Panc1 (cell line): Measurements from ENCODE around the gene AFP. TPM values are rescaled to one million over a fixed set of nuclear protein-coding genes. Genes with fewer than 3 reads are reported as not detected.

Source experiments
- ATAC-seq: fragments of 200-7000 bp; cut with Tn5 transposase; 2 replicates; pipeline ENCODE4 v1.9.1; 2020; ENCODE audit warnings: mild to moderate bottlenecking, moderate library complexity
- BruUV-seq: library from RNA; stranded (reverse); fragments of 400-500 nt; replicated peaks from 2 replicates; lab custom pipeline; 2021; lab: Mats Ljungman, UMichigan
- CTCF ChIA-PET: fragments of 300-600 bp; sonication (Branson Sonifier 250); formaldehyde crosslinking; loops from one replicate; lab custom pipeline; 2022; ENCODE audit warnings: antibody characterized with exemption; lab: Charles Lee
- POLR2A ChIA-PET: fragments of 300-600 bp; sonication (Branson Sonifier 250); formaldehyde crosslinking; loops from one replicate; lab custom pipeline; 2022; ENCODE audit warnings: antibody characterized with exemption; lab: Charles Lee
- DNase-seq: peaks from one replicate; pipeline ENCODE4 v3.0.0-alpha.2; 2010; ENCODE audit warnings: low read depth, low spot score
- H3K27ac ChIP-seq: 2 replicates; pipeline ENCODE4 v1.5.1; 2011; ENCODE audit warnings: mild to moderate bottlenecking, low read length, inconsistent platforms
- H3K27me3 ChIP-seq: fragments of 200-500 bp; sonication (Bioruptor generic); 2 replicates; pipeline ENCODE4 v1.6.0; 2014; ENCODE audit warnings: low read length, inconsistent platforms; ENCODE audit not compliant: control insufficient read depth, insufficient read depth
- H3K36me3 ChIP-seq: fragments of 200-500 bp; sonication (Bioruptor generic); 2 replicates; pipeline ENCODE4 v1.5.1; 2014; ENCODE audit warnings: inconsistent platforms, mild to moderate bottlenecking, low read length, moderate library complexity; ENCODE audit not compliant: control insufficient read depth, insufficient read depth
- H3K4me1 ChIP-seq: 2 replicates; pipeline ENCODE4 v1.5.1; 2011; ENCODE audit warnings: inconsistent platforms, mild to moderate bottlenecking, low read length, moderate library complexity; ENCODE audit not compliant: control insufficient read depth, insufficient read depth
- H3K4me3 ChIP-seq, 2 experiments: 2 replicates each; pipeline ENCODE4 v1.5.1; 2011 to 2012; ENCODE audit warnings: low read depth in 2 of 2, low read length in 2 of 2, mild to moderate bottlenecking in 2 of 2, inconsistent platforms in 1 of 2, moderate library complexity in 1 of 2
- H3K9me3 ChIP-seq: fragments of 200-500 bp; sonication (Bioruptor generic); 2 replicates; pipeline ENCODE4 v1.5.1; 2014; ENCODE audit warnings: low read depth, mild to moderate bottlenecking, inconsistent platforms, low read length, moderate library complexity; ENCODE audit not compliant: control insufficient read depth, insufficient read depth
- POLR2AphosphoS5 ChIP-seq: IDR thresholded peaks from 2 replicates; pipeline ENCODE4 v1.6.1; 2012; ENCODE audit warnings: mild to moderate bottlenecking, low read depth, low read length, moderate library complexity
- SIN3A ChIP-seq: IDR thresholded peaks from 2 replicates; pipeline ENCODE4 v1.6.1; 2012; ENCODE audit warnings: low read depth, mild to moderate bottlenecking, low read length, moderate library complexity, borderline replicate concordance; ENCODE audit not compliant: insufficient read depth
- TCF7L2 ChIP-seq: IDR thresholded peaks from 2 replicates; pipeline ENCODE4 v1.6.1; 2011; ENCODE audit warnings: mild to moderate bottlenecking, low read depth, low read length, inconsistent platforms
- in situ Hi-C: cut with HindIII; loops from 2 replicates; pipeline ENCODE4 v1.10.0; 2016; ENCODE audit warnings: low sequenced_read_pairs, low pct_unique_long_range_greater_than_20kb
- intact Hi-C: fragments of 100-400 bp; cut with micrococcal nuclease; formaldehyde crosslinking; loops from one replicate; pipeline ENCODE4 v1.10.0; 2022; ENCODE audit not compliant: unreplicated experiment
- total RNA-seq: library from RNA; stranded (reverse); gene quantifications from one replicate; pipeline ENCODE4 v1.2.1, GENCODE V29; 2021; ENCODE audit not compliant: unreplicated experiment
- TF ChIP-seq, protein P1 (sequence below): fragments of 450-650 bp; IDR thresholded peaks from 2 replicates; pipeline ENCODE4 v1.5.1; 2017; ENCODE audit warnings: mild to moderate bottlenecking
- TF ChIP-seq, protein P2 (sequence below), 2 experiments: IDR thresholded peaks; 2 replicates each; pipeline ENCODE4 v1.6.1; 2011 to 2012; ENCODE audit warnings: low read depth in 2 of 2, control low read depth in 1 of 2, low read length in 1 of 2, mild to moderate bottlenecking in 1 of 2, moderate library complexity in 1 of 2; ENCODE audit not compliant: insufficient read depth in 1 of 2

Gene AFP
- total RNA-seq, 1 experiment from 2014 or later = 1.3 TPM

DNA sequence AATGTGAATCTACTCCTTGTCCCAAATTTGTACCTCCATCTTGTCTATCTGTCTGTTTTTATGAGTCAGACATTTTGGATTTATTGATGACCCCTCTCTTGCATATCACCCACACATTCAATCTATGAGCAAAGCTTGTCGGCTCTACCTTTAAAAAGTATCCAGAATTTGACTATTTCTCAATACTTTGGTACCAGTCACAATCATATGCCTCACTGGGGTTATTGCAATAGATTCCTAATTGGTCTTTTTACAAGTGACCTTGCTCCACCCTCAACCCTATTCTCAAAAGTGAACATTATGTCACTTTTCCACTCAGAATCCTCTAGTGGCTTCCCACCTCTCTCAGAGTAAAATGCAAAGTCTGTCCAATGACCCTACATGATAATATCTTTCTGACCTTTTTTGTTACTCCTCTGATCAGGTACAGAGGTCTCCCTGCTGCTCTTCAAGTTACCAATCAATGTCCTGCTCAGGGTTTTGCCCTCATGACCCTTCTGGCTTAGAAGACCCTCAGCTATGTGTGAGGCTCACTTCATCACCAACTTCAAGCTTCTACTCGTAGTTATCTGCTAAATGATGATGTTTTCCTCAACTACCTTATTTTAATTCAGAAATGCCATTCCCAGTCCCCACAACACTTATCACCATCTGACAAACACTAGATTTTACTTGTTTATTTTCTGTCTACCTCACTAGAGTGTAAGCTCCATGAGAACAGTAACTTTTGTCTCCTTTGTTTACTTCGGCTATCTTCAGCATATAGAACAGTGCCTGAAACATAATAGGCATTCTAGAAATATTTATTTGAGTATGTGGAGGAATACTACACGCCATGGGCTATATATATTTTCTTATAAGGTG lies 22.4 kb downstream of the AFP start:
- DNase-seq (no peak), ATAC-seq (no peak)
- TF ChIP-seq, protein P1, sequence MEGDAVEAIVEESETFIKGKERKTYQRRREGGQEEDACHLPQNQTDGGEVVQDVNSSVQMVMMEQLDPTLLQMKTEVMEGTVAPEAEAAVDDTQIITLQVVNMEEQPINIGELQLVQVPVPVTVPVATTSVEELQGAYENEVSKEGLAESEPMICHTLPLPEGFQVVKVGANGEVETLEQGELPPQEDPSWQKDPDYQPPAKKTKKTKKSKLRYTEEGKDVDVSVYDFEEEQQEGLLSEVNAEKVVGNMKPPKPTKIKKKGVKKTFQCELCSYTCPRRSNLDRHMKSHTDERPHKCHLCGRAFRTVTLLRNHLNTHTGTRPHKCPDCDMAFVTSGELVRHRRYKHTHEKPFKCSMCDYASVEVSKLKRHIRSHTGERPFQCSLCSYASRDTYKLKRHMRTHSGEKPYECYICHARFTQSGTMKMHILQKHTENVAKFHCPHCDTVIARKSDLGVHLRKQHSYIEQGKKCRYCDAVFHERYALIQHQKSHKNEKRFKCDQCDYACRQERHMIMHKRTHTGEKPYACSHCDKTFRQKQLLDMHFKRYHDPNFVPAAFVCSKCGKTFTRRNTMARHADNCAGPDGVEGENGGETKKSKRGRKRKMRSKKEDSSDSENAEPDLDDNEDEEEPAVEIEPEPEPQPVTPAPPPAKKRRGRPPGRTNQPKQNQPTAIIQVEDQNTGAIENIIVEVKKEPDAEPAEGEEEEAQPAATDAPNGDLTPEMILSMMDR = no peak
- TF ChIP-seq POLR2AphosphoS5 (no peak), SIN3A (no peak)
- Histone ChIP-seq H3K36me3 (no peaks in the 10 kb centered on the region), H3K27ac (no peak overlapping the region), H3K4me1 (no peaks in the 10 kb centered on the region), H3K9me3 (no peaks in the 10 kb centered on the region), H3K4me3 (no peak overlapping the region), H3K27me3 (no peaks in the 10 kb centered on the region)
- BruUV-seq = no TSS peak
- ChIA-PET CTCF (interaction anchor here (0.6 kb wide), 1 partner anchor 195 kb away, joined by 3 read pairs; no protein-coding TSS in a partner anchor), POLR2A (no interaction called here)
- in situ Hi-C loops (no loop called here), intact Hi-C loops (no loop called here)

DNA sequence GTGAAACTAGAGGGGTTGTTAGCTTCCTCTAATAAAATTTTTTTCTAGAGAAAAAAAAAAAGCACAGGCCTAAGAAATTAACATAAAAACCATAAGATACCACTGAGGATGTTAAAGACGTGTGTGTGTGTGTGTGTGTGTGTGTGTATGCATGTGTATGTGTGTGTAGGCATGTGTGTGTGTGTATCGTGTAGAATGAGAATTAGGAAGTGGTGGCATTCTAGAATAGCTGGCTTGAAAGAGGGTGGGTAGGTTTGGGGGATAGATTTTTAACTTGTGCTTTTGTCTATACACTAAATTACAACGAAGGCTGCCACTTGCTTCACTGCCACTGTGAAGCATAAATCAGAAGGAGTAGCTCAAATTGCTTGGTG lies 23.0 kb downstream of the AFP start:
- H3K4me3 ChIP-seq = no peak overlapping the region
- H3K4me1 ChIP-seq = no peaks in the 10 kb centered on the region
- no peaks in the 10 kb centered on the region for H3K36me3 ChIP-seq
- CTCF ChIA-PET = no interaction called here
- H3K27me3 ChIP-seq = no peaks in the 10 kb centered on the region
- no TSS peak for BruUV-seq
- TF ChIP-seq POLR2AphosphoS5 = no peak
- TF ChIP-seq TCF7L2 = no peak
- TF ChIP-seq, protein P2, sequence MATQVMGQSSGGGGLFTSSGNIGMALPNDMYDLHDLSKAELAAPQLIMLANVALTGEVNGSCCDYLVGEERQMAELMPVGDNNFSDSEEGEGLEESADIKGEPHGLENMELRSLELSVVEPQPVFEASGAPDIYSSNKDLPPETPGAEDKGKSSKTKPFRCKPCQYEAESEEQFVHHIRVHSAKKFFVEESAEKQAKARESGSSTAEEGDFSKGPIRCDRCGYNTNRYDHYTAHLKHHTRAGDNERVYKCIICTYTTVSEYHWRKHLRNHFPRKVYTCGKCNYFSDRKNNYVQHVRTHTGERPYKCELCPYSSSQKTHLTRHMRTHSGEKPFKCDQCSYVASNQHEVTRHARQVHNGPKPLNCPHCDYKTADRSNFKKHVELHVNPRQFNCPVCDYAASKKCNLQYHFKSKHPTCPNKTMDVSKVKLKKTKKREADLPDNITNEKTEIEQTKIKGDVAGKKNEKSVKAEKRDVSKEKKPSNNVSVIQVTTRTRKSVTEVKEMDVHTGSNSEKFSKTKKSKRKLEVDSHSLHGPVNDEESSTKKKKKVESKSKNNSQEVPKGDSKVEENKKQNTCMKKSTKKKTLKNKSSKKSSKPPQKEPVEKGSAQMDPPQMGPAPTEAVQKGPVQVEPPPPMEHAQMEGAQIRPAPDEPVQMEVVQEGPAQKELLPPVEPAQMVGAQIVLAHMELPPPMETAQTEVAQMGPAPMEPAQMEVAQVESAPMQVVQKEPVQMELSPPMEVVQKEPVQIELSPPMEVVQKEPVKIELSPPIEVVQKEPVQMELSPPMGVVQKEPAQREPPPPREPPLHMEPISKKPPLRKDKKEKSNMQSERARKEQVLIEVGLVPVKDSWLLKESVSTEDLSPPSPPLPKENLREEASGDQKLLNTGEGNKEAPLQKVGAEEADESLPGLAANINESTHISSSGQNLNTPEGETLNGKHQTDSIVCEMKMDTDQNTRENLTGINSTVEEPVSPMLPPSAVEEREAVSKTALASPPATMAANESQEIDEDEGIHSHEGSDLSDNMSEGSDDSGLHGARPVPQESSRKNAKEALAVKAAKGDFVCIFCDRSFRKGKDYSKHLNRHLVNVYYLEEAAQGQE (IDR thresholded peaks at IDR 0.05; ENCODE audit: insufficient read depth in 1 of 2, low read depth in 2 of 2, low read length in 1 of 2) = no peak
- no peak for TF ChIP-seq SIN3A
- POLR2A ChIA-PET = no interaction called here
- H3K9me3 ChIP-seq = no peaks in the 10 kb centered on the region
- intact Hi-C loops = no loop called here
- no peak overlapping the region for H3K27ac ChIP-seq
- in situ Hi-C loops = no loop called here
- no peak for ATAC-seq
- DNase-seq = no peak
